Measurements from ENCODE around the gene AK3. TPM values are rescaled to one million over a fixed set of nuclear protein-coding genes. Genes with fewer than 3 reads are reported as not detected.

The AK3 gene
- total RNA-seq, 1 donor from 2014 or later = 47.5 TPM

GRCh38 chr9:4748612-4749011, 7.6 kb upstream of the AK3 start:
- no peaks in the 10 kb centered on the region for H3K9me3 Mint-ChIP-seq (ENCODE audit: unreplicated experiment)
- no peak for TF ChIP-seq CTCF (IDR thresholded peaks at IDR 0.05)
- peaks cover 2% of the 10 kb centered on the region for H3K4me1 Mint-ChIP-seq (ENCODE audit: unreplicated experiment)
- no peak overlapping the region for H3K4me3 Mint-ChIP-seq (ENCODE audit: unreplicated experiment)
- H3K27ac Mint-ChIP-seq (ENCODE audit: unreplicated experiment) = no peak overlapping the region
- H3K36me3 Mint-ChIP-seq (ENCODE audit: unreplicated experiment) = no peaks in the 10 kb centered on the region
- H3K27me3 Mint-ChIP-seq (ENCODE audit: unreplicated experiment) = no peaks in the 10 kb centered on the region
- no peak for DNase-seq (ENCODE audit: extremely low spot score, unreplicated experiment)

GRCh38 chr9:4746278-4747030, 5.5 kb upstream of the AK3 start:
- no peak overlapping the region for H3K27ac Mint-ChIP-seq (ENCODE audit: unreplicated experiment)

GRCh38 chr9:4743131-4743875, 2.3 kb upstream of the AK3 start:
- H3K9me3 Mint-ChIP-seq (ENCODE audit: unreplicated experiment) = no peaks in the 10 kb centered on the region
- H3K36me3 Mint-ChIP-seq (ENCODE audit: unreplicated experiment) = no peaks in the 10 kb centered on the region
- peaks cover 34% of the 10 kb centered on the region for H3K4me1 Mint-ChIP-seq (ENCODE audit: unreplicated experiment)
- TF ChIP-seq CTCF (IDR thresholded peaks at IDR 0.05) = no peak
- peak overlapping the region; percentile 36 for H3K27ac Mint-ChIP-seq (ENCODE audit: unreplicated experiment)
- H3K27me3 Mint-ChIP-seq (ENCODE audit: unreplicated experiment) = no peaks in the 10 kb centered on the region
- H3K4me3 Mint-ChIP-seq (ENCODE audit: unreplicated experiment) = no peak overlapping the region
- no peak for DNase-seq (ENCODE audit: extremely low spot score, unreplicated experiment)

More at GRCh38 chr9:4746278-4747030, 5.5 kb upstream of the AK3 start:
- Mint-ChIP-seq H3K27me3 (ENCODE audit: unreplicated experiment) (no peaks in the 10 kb centered on the region), H3K9me3 (ENCODE audit: unreplicated experiment) (no peaks in the 10 kb centered on the region), H3K4me1 (ENCODE audit: unreplicated experiment) (peaks cover 15% of the 10 kb centered on the region), H3K4me3 (ENCODE audit: unreplicated experiment) (no peak overlapping the region), H3K36me3 (ENCODE audit: unreplicated experiment) (no peaks in the 10 kb centered on the region)
- DNase-seq (ENCODE audit: extremely low spot score, unreplicated experiment) = no peak
- no peak for TF ChIP-seq CTCF (IDR thresholded peaks at IDR 0.05)

- Mint-ChIP-seq H3K9me3 (ENCODE audit: unreplicated experiment) (no peaks in the 10 kb centered on the region), H3K27ac (ENCODE audit: unreplicated experiment) (peak overlapping the region; percentile 29), H3K36me3 (ENCODE audit: unreplicated experiment) (no peaks in the 10 kb centered on the region), H3K4me1 (ENCODE audit: unreplicated experiment) (peaks cover 36% of the 10 kb centered on the region), H3K4me3 (ENCODE audit: unreplicated experiment) (peak overlapping the region; percentile 73), H3K27me3 (ENCODE audit: unreplicated experiment) (no peaks in the 10 kb centered on the region)
- DNase-seq (ENCODE audit: extremely low spot score, unreplicated experiment) = no peak
- no peak for TF ChIP-seq CTCF (IDR thresholded peaks at IDR 0.05)
These were observed 1.2 kb upstream of the AK3 start for GRCh38 chr9:4742246-4742645.
